ENCODE data around the gene TMPRSS9.
"Not testable (repeated sequence)": the region's sequence is repeated elsewhere in the genome, so short reads cannot be mapped to it uniquely, and the experiment has no call there.

The TMPRSS9 gene

DNA sequence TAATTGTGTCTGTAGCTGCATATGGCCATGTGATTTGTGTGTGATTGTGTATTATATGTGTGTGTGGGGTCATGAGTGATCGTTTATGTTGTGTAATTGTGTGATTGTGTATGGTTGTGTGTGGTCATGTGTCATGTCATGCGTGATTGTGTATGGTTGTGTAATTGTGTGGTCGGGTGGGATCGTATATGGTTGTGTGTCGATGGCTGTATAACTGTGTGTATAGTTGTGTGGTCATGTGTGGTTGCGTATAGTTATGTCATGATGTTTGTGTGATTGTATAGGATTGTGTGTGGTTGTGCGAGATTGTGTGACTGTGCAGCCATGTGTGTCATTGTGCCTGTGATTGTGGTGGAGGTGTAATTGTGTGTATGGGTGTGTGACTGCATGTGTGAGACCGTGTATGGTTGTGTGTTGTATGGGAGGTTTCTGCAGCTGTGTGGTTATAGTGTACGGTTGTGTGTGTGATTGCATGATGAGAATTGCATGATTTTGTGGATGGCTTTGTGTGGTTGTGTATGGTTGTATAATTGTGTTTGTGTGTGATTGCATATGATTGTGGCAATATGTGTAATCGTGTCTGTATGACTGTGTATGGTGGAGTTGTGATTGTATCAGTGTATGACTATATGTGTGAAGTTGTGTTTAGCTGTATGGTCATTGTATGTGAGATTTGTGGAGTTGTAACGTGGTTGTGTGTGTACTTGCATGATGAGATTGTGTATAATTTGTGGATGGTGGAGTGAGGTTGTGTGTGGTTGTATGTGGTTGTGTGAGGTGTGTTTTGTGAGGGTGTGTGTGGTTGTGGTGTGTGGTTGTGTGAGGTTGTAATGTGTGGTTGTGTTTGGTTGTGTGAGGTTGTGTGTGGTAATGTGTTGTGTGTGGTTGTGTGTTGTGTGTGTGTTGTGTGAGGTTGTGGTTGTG lies 2.2 kb downstream of the TMPRSS9 start:
- DNase-seq (ENCODE audit: low read depth), result no peak

DNA sequence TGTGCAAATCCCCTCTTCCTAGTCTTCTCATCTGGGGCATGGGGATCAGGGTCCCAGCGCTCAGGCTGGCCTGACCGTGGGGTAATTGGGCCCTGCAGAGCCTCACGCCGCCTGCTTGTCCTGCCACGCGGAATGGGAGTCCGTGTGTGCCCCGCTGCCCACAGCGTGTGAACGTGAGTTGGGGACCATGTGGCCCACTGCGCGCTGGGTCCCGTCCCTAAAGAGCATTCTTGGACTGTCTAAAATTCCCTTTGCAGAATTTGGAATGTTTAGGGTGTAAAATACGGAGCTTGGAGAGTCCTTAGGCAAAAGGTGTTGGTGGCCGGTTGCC lies 2.9 kb downstream of the TMPRSS9 start:
- DNase-seq (ENCODE audit: low read depth), result no peak

DNA sequence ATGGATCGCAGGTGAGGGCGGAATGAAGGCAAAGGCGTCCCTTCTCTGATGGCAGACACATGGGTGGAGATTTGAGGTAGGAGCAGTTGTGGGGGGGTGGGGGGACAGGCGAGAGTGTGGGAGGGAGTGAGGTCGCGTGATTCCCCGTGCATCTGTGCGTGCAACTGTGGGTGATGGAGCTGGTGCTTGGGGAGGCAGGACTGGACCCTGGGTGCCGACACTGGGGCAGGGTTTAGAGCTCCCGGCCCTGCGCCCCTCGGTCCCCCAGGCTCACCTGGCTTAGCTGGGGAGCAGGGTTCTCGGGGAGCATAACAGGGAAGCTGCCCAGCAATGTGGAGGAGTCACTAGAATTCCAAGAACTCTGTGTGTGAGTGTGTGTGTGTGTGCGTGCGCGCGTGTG lies 3.4 kb downstream of the TMPRSS9 start:
- no peak for DNase-seq (ENCODE audit: low read depth)

DNA sequence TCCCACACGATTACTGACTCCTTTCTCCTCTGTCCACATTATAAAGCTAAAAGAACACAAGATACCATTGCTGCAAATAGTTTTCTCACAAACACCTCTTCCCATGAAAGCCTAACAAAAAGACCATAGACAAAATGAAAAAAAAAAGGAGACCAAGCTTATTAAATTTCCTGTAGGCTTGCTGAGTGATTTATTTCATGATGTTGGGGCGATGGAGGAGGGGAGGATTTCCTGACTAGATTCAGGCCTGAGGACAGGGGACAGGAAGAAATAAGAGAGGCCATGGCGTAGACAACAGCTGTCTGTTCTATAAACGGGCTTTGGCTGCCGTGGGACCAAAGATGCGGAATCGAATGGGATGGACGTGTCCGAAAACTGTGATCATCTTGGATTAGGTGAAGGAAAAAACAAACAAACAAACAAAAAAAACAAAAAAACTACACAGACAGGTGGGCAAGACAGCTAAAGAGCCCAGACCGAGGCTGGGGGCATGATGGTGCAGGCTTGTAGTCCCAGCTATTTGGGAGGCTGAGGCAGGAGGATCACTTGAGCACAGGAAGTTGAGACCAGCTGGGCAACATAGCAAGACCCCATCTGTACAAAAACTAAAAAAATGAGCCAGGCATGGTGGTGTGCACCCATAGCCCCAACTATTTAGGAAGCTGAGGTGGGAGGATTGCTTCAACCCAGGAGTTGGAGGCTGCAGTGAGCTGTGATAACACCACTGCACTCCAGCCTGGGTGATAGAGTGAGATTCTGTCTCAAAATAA lies 5.3 kb downstream of the TMPRSS9 start:
- DNase-seq (ENCODE audit: low read depth), result no peak

DNA sequence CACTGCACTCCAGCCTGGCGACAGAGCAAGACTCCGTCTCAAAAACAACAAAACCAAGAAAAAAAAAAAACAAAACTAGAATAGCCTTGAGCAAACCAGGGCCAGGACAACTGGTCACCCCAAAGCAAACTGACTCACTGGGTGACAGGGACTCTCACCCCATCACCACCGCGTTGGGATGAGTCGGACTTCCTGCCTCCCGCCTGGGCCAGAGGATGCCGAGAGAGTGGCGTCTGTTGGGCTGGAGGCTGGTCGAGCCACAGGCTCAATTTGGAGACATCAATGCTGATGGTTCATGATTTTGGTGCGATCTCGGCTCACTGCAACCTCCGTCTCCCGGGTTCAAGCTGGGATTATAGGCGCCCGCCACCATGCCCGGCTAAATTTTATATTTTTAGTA lies 11.6 kb downstream of the TMPRSS9 start:
- DNase-seq (ENCODE audit: low read depth), result peak; percentile 32

DNA sequence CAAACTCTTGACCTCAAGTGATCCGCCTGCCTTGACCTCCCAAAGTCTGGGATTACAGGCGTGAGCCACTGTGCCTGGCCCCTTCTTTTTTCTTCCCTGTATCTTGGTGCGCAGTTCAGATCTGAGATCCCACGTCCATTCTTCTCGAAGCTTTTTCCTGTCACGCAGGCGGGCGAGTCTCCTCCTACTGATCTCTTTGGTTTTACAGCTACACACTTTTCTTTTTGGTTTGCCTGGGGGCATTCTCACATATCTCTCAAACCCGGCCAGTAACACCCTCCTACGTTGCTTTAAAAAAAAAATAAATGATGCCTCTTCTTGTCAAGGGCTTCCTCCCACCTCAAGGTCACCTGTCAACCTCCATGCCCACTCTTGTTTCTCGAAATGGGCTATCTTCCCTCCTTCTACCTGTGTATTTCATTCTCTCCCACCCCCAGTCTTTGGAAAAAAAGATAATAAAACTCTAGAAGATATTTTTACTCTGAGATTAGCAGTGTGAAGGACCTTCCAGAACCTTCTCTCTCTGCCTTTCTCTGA lies 12.1 kb downstream of the TMPRSS9 start:
- DNase-seq (ENCODE audit: low read depth), result no peak

DNA sequence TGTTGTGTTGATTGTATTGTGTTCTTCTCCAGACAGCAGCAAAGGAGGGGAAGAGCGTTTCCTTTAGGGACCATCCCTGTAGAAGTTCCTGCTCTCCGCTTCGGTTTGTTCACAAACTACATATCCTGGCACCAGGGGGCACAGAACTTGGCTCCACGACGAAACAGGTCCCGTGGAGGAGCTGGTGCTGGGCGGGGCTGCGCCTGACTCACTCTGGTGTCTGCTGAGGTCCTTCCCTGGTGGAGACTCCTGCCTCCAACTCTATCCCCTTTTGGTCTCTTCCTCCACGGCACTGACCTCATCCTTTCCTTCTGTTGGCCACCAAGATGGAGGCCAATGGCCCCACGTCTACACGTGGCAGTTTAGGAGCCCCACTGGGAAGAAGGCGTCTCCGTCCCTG lies 14.7 kb downstream of the TMPRSS9 start:
- DNase-seq (ENCODE audit: low read depth), result no peak

DNA sequence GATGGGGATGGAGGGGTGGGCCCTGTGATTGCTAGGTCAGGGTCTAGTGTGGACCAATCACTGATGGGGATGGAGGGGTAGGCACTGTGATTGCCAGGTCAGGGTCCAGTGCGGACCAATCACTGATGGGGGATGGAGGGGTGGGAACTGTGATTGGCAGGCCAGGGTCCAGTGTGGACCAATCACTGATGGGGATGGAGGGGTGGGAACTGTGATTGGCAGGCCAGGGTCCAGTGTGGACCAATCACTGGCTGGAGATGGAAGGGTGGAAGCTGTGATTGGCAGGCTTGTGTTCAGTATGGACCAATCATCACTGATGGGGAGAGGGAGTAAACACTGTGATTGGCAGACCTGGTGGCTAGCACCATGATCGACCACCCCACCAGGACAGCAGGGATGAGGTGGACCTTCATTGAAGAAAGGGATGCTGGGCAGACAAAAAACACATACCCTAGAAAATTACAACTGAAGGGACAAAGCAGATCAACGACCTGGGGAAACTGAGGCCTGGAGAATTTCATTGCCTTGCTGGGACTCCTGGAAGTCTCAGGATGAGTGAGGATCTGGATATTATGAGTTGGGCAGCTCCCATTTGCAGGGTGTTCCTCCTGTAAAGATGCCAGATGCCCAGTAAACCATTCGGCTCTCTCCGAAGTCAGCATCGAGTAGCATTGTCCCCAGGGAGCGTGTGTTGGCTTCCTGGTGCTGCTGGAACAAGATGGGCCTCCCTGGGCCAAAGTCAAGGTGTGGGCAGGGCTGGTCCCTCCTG lies 15.5 kb downstream of the TMPRSS9 start:
- no peak for DNase-seq (ENCODE audit: low read depth)

DNA sequence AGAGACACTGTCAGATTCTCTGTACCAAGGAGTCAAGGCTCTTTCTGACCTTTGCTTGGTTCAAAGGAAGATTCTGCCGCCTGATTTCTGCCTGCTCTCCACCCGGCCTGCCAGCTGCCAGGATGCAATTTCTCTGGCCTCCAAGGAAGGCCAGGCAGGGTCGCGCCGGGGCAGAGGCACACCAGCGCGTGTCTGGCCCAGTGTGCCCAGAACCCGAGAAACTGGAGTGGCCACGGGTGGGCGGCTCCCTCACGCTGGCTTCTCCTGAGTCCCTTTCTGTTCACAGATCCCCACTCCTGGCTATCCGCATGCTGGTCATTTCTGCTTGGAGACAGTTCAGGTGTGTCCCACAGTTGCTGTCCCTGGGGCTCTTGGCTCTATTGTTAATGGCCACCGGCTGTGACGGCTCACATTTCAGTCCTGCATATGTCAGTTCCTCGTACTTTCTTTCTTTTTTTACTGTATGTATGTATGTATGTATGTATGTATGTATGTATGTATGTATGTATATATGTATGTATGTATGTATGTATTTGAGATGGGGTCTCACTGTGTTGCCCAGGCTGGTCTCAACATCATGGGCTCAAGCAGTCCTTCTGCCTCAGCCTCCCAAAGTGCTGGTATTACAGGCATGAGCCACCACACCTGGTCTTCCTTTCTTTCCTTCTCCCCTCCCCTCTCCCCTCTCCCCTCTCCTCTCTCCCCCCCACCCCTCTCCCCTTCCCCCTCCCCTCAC lies 16.9 kb downstream of the TMPRSS9 start:
- no peak for DNase-seq (ENCODE audit: low read depth)

DNA sequence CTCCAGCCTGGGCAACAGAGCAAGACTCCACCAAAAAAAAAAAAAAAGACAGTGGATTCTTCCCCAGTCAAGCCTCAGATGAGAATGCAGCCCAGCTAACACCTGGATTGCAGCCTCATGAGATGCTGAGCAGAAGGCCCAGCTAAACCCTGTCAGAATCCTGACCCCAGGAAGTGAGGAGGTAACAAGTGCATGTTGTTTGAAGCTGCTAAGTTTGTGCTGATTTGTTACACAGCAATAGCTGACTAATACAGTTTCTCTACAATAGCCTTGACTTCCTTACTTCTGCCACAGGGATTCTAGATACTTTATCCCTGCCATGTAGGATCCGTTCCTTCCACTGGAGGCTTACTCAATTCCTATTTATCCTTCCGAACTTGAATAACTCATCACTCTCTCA lies 20.5 kb downstream of the TMPRSS9 start:
- DNase-seq (ENCODE audit: low read depth), result no peak

DNA sequence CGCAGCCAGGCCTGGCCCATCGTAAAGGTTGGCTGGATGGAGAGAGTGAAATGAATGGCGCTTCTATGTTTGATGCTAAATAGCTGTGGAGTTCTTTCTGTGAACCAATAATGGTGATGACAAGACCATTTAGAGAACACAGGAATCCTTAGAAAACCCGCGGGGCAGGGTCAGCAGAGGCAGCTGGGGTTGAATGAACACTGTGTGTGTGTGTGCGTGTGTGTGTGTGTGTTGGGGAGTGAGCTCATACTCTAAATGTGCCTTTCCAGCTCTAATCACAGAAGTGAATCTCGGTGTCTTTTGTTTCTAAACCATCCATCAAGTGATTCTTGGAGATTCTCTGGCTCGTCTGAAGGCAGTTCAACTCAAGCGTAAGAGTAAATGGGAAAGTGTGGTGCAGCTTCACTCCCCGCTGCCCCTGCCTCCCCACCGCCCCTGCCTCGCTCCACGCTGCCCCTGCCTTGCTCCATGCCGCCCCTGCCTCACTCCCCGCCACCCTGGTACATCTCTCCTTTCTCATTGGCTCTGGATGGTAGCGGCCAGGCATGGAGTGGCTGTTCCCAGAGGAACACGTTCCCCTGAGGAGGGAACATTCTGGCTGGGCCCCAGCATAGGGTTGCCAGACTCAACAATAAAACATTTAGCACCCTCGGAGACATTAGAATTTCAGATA lies 21.2 kb downstream of the TMPRSS9 start:
- DNase-seq (ENCODE audit: low read depth), result no peak

DNA sequence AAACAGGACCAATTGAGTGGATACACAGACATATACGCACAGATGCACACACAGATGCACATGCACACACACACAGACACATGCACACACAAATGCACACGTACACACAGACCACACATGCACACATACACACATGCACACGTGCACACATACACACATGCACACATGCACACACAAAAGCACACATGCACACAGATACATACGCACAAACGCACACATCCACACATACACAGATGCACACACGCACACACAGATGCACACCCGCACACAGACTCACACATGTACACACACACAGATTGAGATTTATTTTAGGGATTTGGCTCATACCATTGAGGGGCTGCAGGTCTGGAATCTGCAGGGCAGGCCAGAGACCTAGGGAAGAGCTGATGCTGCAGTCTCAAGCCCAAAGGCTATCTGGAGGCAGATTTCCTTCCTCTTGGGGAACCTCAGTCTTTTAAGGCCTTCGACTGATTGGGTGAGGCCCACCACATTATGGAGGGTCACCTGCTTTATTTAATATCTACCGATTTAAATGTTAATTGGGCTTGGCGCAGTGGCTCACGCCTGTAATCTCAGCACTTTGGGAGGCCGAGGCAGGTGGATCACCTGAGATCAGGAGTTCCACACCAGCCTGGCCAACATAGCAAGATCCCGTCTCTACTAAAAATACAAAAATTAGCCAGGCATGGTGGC lies 22.6 kb downstream of the TMPRSS9 start:
- no peak for DNase-seq (ENCODE audit: low read depth)

DNA sequence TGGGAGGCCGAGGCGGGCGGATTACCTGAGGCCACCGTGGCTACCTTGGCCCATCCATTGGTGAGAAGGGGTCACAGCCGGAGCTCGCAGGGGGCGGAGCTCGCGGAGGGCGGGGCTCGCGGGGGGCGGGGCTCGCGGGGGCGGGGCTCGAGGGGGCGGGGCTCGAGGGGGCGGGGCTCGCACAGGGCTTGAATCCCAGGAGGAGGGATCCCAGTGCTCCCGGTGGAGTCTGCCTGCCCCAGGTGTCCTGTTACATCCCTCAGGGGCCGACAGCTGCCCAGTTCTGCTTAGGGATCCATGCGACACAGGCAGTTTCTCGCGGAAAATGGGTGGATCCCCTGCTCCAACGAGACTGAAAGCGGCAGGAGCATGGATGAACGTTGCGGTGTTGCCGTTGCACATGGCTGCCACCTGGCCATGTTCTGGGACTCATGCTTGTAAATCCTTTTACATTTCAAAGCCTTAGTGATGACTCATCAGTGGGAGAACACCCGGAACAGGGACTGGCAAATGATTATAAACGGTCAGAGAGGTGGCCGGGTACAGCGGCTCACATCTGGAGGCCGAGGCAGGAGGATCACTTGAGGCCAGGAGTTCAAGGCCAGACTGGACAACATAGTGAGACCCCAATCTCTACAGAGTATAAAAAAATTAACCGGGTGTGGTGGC lies 25.1 kb downstream of the TMPRSS9 start:
- peak; percentile 82 for DNase-seq (ENCODE audit: low read depth)

DNA sequence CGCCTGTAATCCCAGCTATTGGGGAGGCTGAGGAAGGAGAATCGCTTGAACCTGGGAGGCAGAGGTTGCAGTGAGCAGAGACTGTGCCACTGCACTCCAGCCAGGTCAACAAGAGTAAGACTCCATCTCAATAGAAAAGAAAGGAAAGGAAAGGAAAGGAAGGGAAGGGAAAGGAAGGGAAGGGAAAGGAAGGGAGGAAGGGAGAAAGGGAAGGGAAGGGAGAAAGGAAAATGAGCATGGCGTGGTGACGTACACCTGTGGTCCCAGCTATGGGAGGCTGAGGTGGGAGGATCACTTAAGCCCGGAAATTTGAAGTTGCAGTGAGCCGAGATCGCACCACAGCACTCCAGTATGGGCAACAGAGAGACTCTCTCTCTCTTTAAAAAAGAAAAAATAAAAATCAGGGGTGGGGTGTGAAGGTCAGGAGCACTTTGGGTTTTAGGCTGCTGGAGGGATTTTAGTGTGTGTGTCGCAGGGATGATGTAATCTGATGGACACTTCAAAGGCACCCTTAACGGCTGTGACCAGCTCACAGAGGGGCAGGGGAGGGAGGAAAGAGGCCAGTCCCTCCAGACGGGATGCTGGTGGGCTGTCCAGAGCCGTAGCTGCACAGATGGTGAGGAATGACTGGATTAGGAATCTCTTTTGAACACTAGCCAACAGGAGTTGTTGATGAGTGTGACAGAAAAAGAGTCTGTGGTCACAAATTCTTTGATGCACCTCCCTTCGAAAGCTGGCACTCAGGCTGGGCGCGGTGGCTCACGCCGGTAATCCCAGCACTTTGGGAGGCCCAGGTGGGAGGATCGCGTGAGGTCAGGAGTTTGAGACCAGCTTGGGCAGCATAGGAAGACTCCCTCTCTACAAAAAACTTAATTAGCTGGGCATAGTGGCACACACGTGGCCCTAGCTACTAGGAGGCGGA lies 27.6 kb downstream of the TMPRSS9 start:
- DNase-seq (ENCODE audit: low read depth), result no peak

DNA sequence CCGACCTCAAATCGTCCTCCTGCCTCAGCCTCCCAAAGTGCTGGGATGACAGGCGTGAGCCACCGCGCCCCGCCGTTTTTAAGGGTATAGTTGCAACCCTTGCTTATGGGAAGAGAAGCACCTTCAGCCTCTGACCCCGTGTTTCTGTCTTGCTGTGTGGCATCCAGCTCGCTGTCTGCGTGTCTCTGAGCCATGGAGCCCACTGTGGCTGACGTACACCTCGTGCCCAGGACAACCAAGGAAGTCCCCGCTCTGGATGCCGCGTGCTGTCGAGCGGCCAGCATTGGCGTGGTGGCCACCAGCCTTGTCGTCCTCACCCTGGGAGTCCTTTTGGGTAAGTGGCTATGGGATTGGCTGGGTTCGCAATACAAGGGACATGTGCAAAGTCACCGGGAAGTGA lies 29.5 kb downstream of the TMPRSS9 start:
- DNase-seq (ENCODE audit: low read depth), result no peak

DNA sequence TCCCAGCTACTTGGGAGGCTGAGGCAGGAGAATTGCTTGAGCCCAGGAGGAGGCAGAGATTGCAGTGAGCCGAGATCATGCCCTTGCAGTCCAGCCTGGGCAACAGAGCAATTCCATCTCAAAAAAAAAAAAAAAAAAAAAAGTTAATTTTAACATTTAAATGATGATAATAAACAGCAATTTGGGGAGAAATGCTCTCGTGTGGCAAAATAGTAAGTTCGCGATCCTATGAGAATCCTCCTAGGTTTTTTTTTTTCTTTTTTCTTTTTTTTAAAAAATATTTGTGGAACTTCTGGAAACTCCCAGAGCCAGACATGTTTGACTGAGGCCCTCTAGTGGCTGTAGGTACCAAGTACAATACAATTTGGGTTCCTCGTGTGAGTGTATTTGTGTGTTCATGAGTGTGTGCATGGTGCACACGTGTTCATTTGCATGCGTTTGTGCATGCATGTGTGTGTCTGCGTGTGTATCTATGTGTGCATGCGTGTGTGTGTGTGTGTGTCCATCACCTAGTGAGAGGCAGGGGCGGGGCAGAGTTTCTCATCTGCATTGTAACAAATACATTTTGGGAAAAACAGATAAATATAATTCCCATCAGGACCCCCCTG lies 31.2 kb downstream of the TMPRSS9 start:
- DNase-seq (ENCODE audit: low read depth), result peak; percentile 50

DNA sequence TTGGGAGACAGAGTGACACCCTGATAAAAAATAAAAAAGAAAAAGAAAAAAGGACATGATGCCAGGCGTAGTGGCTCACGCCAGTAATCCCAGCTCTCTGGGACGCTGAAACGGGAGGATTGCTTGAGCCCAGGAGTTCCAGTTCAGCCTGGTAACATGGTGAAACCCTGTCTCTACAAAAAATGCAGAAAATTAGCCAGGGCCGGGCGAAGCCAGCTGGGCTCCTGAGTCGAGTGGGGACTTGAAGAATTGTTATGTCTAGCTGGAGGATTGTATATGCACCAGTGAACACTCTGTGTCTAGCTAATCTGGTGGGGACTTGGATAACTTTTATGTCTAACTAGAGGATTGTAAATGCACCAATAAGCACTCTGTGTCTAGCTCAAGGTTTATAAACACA lies 32.3 kb downstream of the TMPRSS9 start:
- no peak for DNase-seq (ENCODE audit: low read depth)

DNA sequence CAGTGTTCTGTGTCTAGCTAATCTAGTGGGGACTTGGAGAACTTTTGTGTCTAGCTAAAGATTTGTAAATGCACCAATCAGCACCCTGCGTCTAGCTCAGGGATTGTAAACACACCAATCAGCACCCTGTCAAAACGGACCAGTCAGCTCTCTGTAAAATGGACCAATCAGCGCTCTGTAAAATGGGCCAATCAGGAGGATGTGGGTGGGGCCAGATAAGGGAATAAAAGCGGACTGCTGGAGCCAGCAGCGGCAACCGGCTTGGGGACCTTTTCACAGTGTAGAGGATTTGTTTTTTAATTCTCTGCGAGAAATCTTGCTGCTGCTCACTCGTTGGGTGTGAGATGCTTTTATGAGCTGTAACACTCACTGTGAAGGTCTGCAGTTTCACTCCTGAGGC lies 32.8 kb downstream of the TMPRSS9 start:
- DNase-seq (ENCODE audit: low read depth), result not testable (repeated sequence)
